ENCODE results near the gene PELI2. TPM values are rescaled to one million over a fixed set of nuclear protein-coding genes. Genes with fewer than 3 reads are reported as not detected.

The PELI2 gene
- total RNA-seq, 1 experiment from 2014 or later, result 23.5 TPM

GRCh38 chr14:56129092-56129491 is 10.9 kb downstream of the PELI2 start (continued):
- TF ChIP-seq NR1H2 (CRISPR knock-in tag; IDR thresholded peaks at IDR 0.05) (no peak), SOX15 (CRISPR knock-in tag; IDR thresholded peaks at IDR 0.05) (no peak), ETV6 (CRISPR knock-in tag; IDR thresholded peaks at IDR 0.05) (no peak), MAX (CRISPR knock-in tag; IDR thresholded peaks at IDR 0.05) (no peak)

- TF ChIP-seq GABPB1 (CRISPR knock-in tag; IDR thresholded peaks at IDR 0.05) (no peak), FOXP1 (CRISPR knock-in tag; IDR thresholded peaks at IDR 0.05; ENCODE audit: borderline replicate concordance) (no peak), ZNF317 (CRISPR knock-in tag; IDR thresholded peaks at IDR 0.05; ENCODE audit: borderline replicate concordance, low read depth) (no peak), SMAD3 (CRISPR knock-in tag; IDR thresholded peaks at IDR 0.05; ENCODE audit: borderline replicate concordance) (no peak), TEAD4 (CRISPR knock-in tag; IDR thresholded peaks at IDR 0.05) (no peak), MLX (CRISPR knock-in tag; IDR thresholded peaks at IDR 0.05) (no peak), ZMAT4 (CRISPR knock-in tag; IDR thresholded peaks at IDR 0.05) (no peak), ATF1 (CRISPR knock-in tag; IDR thresholded peaks at IDR 0.05) (no peak), SMAD4 (CRISPR knock-in tag; IDR thresholded peaks at IDR 0.05) (no peak), SP1 (CRISPR knock-in tag; conservative IDR thresholded peaks at IDR 0.05) (no peak), CREB1 (CRISPR knock-in tag; IDR thresholded peaks at IDR 0.05) (no peak), MYBL2 (CRISPR knock-in tag; IDR thresholded peaks at IDR 0.05) (no peak), MAX (CRISPR knock-in tag; IDR thresholded peaks at IDR 0.05) (no peak), ZNF423 (CRISPR knock-in tag; IDR thresholded peaks at IDR 0.05) (no peak), MXD4 (CRISPR knock-in tag; IDR thresholded peaks at IDR 0.05; ENCODE audit: borderline replicate concordance) (no peak), EMX1 (CRISPR knock-in tag; IDR thresholded peaks at IDR 0.05) (no peak)
- ATAC-seq (peak; percentile 14), DNase-seq (ENCODE audit: low spot score) (no peak)
- Mint-ChIP-seq H3K36me3 (no peaks in the 10 kb centered on the region), H3K9me3 (0 out of 2 replicates have a peak, but pooled peaks cover 5% of the 10 kb centered on the region), H3K4me1 (peaks cover 75% of the 10 kb centered on the region), H3K4me3 (no peak overlapping the region), H3K27ac (0 out of 2 replicates have a peak overlapping the region, but pooled peaks have one; percentile 7), H3K27me3 (ENCODE audit: low read depth) (no peaks in the 10 kb centered on the region)
- CTCF ChIA-PET, result no interaction called here
- POLR2A ChIA-PET, result no interaction called here
Measured at GRCh38 chr14:56129933-56130332, 11.7 kb downstream of the PELI2 start.

- Mint-ChIP-seq H3K9me3 (0 out of 2 replicates have a peak, but pooled peaks cover 5% of the 10 kb centered on the region), H3K4me3 (no peak overlapping the region), H3K27ac (peak overlapping the region; percentile 85), H3K27me3 (ENCODE audit: low read depth) (no peaks in the 10 kb centered on the region), H3K4me1 (peaks cover 77% of the 10 kb centered on the region), H3K36me3 (no peaks in the 10 kb centered on the region)
- ATAC-seq (no peak), DNase-seq (ENCODE audit: low spot score) (no peak)
- no peak for TF ChIP-seq ARID4B (CRISPR knock-in tag; IDR thresholded peaks at IDR 0.05; ENCODE audit: borderline replicate concordance)
- CTCF ChIA-PET, result no interaction called here
- POLR2A ChIA-PET, result no interaction called here
Measured at GRCh38 chr14:56131004-56131864, 13.0 kb downstream of the PELI2 start.

Data from WTC11 (cell line).